ENCODE data around the gene CRISP1.

CRISP1 gene

DNA sequence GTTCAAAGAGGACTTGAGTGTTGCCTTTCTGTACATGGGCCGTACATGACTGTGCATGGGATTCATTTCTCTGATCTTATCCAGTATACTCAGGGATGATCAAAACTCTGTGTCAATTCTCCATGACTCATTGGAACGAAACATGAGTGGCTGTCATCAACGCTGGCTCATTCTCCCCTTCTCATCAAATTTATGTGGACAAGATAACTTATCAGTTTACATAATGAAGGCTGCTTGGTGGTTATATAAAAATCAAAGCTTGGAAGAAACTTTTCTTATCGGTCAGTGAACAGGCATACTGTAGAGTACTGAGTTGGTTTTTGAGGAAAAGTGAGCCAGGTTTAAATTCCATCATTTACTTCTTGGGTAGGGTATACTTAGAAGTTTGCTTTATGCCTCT lies 24.9 kb downstream of the CRISP1 start:
- DNase-seq, result no peak
- Histone ChIP-seq H3K4me1 (ENCODE audit: control extremely low read depth in 1 of 4, control insufficient read depth in 4 of 4, insufficient read depth in 4 of 4, low read length in 3 of 4) (no peaks in the 10 kb centered on the region), H3K27me3 (replicated peaks in 2 of 5; ENCODE audit: control insufficient read depth in 4 of 5, insufficient read depth in 5 of 5, low read length in 4 of 5) (no peaks in the 10 kb centered on the region), H3K36me3 (ENCODE audit: control insufficient read depth in 4 of 4, insufficient read depth in 4 of 4, low read length in 3 of 4) (no peaks in the 10 kb centered on the region), H3K27ac (ENCODE audit: insufficient read depth in 1 of 2, low read depth in 1 of 2, low read length in 2 of 2, poor library complexity in 1 of 2, severe bottlenecking in 2 of 2) (no peak overlapping the region), H3K4me3 (ENCODE audit: control insufficient read depth in 1 of 7, extremely low read depth in 1 of 7, insufficient read depth in 4 of 7, low read depth in 2 of 7, low read length in 6 of 7) (no peak overlapping the region), H3K9me3 (ENCODE audit: control extremely low read depth in 1 of 5, control insufficient read depth in 4 of 5, insufficient read depth in 2 of 5, low read depth in 1 of 5, low read length in 4 of 5) (no peaks in the 10 kb centered on the region)
- WGBS (ENCODE audit: insufficient coverage), result 100% methylated on average over 2 of the region's 4 CpGs
- CTCF ChIA-PET, result interaction anchor here (1.8 kb wide), 1 partner anchor 234 kb away, joined by 3 read pairs; no protein-coding TSS in a partner anchor
- POLR2A ChIA-PET, result no interaction called here

DNA sequence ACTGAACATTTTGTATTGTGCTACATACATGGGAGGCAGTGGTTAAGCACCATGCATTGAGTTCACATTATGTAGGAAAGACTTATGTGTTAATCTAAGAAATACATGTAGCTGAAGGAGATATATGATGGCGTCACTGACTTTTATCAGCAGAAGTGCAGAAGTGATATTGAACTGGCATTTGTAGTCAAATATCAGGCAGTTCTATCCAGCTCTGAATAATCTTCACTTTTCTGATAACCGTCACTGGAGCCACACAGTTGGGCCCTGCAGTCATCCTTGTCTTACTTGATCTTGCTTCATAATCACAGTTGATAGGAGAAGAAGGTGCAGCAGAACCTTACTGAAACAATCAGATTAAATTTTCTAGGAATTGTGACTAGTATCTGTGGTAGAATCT lies 26.4 kb downstream of the CRISP1 start:
- Histone ChIP-seq H3K9me3 (ENCODE audit: control extremely low read depth in 1 of 5, control insufficient read depth in 4 of 5, insufficient read depth in 2 of 5, low read depth in 1 of 5, low read length in 4 of 5) (no peaks in the 10 kb centered on the region), H3K27me3 (replicated peaks in 2 of 5; ENCODE audit: control insufficient read depth in 4 of 5, insufficient read depth in 5 of 5, low read length in 4 of 5) (no peaks in the 10 kb centered on the region), H3K4me1 (ENCODE audit: control extremely low read depth in 1 of 4, control insufficient read depth in 4 of 4, insufficient read depth in 4 of 4, low read length in 3 of 4) (no peaks in the 10 kb centered on the region), H3K36me3 (ENCODE audit: control insufficient read depth in 4 of 4, insufficient read depth in 4 of 4, low read length in 3 of 4) (no peaks in the 10 kb centered on the region), H3K4me3 (ENCODE audit: control insufficient read depth in 1 of 7, extremely low read depth in 1 of 7, insufficient read depth in 4 of 7, low read depth in 2 of 7, low read length in 6 of 7) (no peak overlapping the region), H3K27ac (ENCODE audit: insufficient read depth in 1 of 2, low read depth in 1 of 2, low read length in 2 of 2, poor library complexity in 1 of 2, severe bottlenecking in 2 of 2) (no peak overlapping the region)
- 70% methylated on average over 1 of the region's 2 CpGs for WGBS (ENCODE audit: insufficient coverage)
- peak in 1 of 3 donors; percentile 22 for DNase-seq
- CTCF ChIA-PET, result interaction anchor here (1.0 kb wide), 1 partner anchor 12 kb away, joined by 3 read pairs; no protein-coding TSS in a partner anchor
- POLR2A ChIA-PET, result no interaction called here

DNA sequence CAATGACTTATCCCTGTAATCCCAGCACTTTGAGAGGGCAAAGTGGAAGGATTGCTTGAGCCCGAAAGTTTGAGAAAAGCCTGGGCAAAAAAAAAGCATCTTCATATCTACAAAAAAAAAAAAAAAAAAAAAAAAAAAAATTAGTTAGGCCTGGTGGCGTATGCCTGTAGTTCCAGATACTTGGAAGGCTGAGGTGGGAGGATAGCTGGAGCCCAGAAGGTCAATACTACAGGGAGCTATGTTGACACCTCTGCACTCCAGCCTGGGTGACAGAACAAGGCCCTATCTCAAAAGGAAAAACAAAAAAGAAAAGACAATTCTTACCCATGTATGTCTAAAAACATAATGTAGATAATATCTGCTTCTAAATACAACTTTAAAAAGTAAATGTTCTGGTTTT lies 27.2 kb downstream of the CRISP1 start:
- DNase-seq, result no peak
- Histone ChIP-seq H3K36me3 (ENCODE audit: control insufficient read depth in 4 of 4, insufficient read depth in 4 of 4, low read length in 3 of 4) (no peaks in the 10 kb centered on the region), H3K9me3 (ENCODE audit: control extremely low read depth in 1 of 5, control insufficient read depth in 4 of 5, insufficient read depth in 2 of 5, low read depth in 1 of 5, low read length in 4 of 5) (no peaks in the 10 kb centered on the region), H3K4me3 (ENCODE audit: control insufficient read depth in 1 of 7, extremely low read depth in 1 of 7, insufficient read depth in 4 of 7, low read depth in 2 of 7, low read length in 6 of 7) (no peak overlapping the region), H3K4me1 (ENCODE audit: control extremely low read depth in 1 of 4, control insufficient read depth in 4 of 4, insufficient read depth in 4 of 4, low read length in 3 of 4) (no peaks in the 10 kb centered on the region), H3K27me3 (replicated peaks in 2 of 5; ENCODE audit: control insufficient read depth in 4 of 5, insufficient read depth in 5 of 5, low read length in 4 of 5) (no peaks in the 10 kb centered on the region), H3K27ac (ENCODE audit: insufficient read depth in 1 of 2, low read depth in 1 of 2, low read length in 2 of 2, poor library complexity in 1 of 2, severe bottlenecking in 2 of 2) (no peak overlapping the region)
- ChIA-PET CTCF (interaction anchor here (0.7 to 1.0 kb wide), 2 partner anchors 11 to 35 kb away, joined by 3 read pairs; no protein-coding TSS in a partner anchor), POLR2A (no interaction called here)
- WGBS (ENCODE audit: insufficient coverage), result no CpG with 5 or more reads among the region's 2 CpGs

DNA sequence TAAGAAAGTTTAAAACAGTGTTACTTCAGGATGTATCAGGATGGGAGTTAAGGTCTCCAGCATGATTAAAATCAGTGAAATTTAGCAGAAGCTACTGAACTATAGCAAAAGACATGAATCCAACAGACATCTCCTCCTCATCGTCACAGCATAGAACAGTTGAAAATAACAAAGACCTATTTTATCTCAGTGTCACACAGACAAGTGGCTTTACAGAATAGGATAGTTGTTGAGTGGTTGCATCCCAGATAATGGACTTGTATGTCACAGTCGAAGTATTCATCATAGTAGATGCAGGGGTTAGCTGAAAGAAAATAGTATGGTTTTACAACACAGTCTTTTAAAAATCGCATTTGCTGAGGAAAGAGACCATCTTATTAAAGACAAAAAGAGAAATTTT lies 31.2 kb downstream of the CRISP1 start:
- Histone ChIP-seq H3K27me3 (replicated peaks in 2 of 5; ENCODE audit: control insufficient read depth in 4 of 5, insufficient read depth in 5 of 5, low read length in 4 of 5) (no peaks in the 10 kb centered on the region), H3K9me3 (ENCODE audit: control extremely low read depth in 1 of 5, control insufficient read depth in 4 of 5, insufficient read depth in 2 of 5, low read depth in 1 of 5, low read length in 4 of 5) (no peaks in the 10 kb centered on the region), H3K36me3 (ENCODE audit: control insufficient read depth in 4 of 4, insufficient read depth in 4 of 4, low read length in 3 of 4) (no peaks in the 10 kb centered on the region), H3K27ac (ENCODE audit: insufficient read depth in 1 of 2, low read depth in 1 of 2, low read length in 2 of 2, poor library complexity in 1 of 2, severe bottlenecking in 2 of 2) (no peak overlapping the region), H3K4me1 (ENCODE audit: control extremely low read depth in 1 of 4, control insufficient read depth in 4 of 4, insufficient read depth in 4 of 4, low read length in 3 of 4) (no peaks in the 10 kb centered on the region), H3K4me3 (ENCODE audit: control insufficient read depth in 1 of 7, extremely low read depth in 1 of 7, insufficient read depth in 4 of 7, low read depth in 2 of 7, low read length in 6 of 7) (no peak overlapping the region)
- peak in 1 of 3 donors; percentile 13 for DNase-seq
- ChIA-PET CTCF (interaction anchor here (0.8 kb wide), 1 partner anchor 10 kb away, joined by 3 read pairs; no protein-coding TSS in a partner anchor), POLR2A (no interaction called here)
- no CpG with 5 or more reads among the region's 3 CpGs for WGBS (ENCODE audit: insufficient coverage)

DNA sequence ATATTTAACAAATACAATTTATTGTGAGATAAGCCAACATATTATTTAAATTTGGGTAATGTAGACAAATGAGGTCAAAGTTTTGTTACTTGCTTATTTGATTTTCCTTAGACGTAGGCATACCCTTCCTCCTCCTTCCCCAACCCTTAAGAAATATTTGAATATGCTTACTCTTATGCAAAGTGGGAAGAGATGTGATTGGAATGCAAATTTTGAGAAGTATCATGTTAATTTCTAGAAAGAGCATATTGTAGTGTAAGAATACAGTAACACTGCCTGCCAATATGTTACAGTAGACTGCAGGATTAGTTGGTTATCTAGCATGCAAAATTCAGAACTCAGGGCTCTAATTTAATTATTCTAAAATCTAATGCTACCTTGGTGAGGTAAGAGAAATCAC lies 32.9 kb downstream of the CRISP1 start:
- no CpG with 5 or more reads among the region's 1 CpG for WGBS (ENCODE audit: insufficient coverage)
- no peak overlapping the region for H3K4me3 ChIP-seq (ENCODE audit: control insufficient read depth in 1 of 7, extremely low read depth in 1 of 7, insufficient read depth in 4 of 7, low read depth in 2 of 7, low read length in 6 of 7)
- no peak overlapping the region for H3K27ac ChIP-seq (ENCODE audit: insufficient read depth in 1 of 2, low read depth in 1 of 2, low read length in 2 of 2, poor library complexity in 1 of 2, severe bottlenecking in 2 of 2)
- no peaks in the 10 kb centered on the region for H3K27me3 ChIP-seq (replicated peaks in 2 of 5; ENCODE audit: control insufficient read depth in 4 of 5, insufficient read depth in 5 of 5, low read length in 4 of 5)
- ChIA-PET POLR2A (no interaction called here), CTCF (interaction anchor here (1.2 kb wide), 1 partner anchor 18 kb away, joined by 3 read pairs; no protein-coding TSS in a partner anchor)
- no peak for DNase-seq
- H3K9me3 ChIP-seq (ENCODE audit: control extremely low read depth in 1 of 5, control insufficient read depth in 4 of 5, insufficient read depth in 2 of 5, low read depth in 1 of 5, low read length in 4 of 5), result no peaks in the 10 kb centered on the region
- no peaks in the 10 kb centered on the region for H3K36me3 ChIP-seq (ENCODE audit: control insufficient read depth in 4 of 4, insufficient read depth in 4 of 4, low read length in 3 of 4)
- H3K4me1 ChIP-seq (ENCODE audit: control extremely low read depth in 1 of 4, control insufficient read depth in 4 of 4, insufficient read depth in 4 of 4, low read length in 3 of 4), result no peaks in the 10 kb centered on the region

DNA sequence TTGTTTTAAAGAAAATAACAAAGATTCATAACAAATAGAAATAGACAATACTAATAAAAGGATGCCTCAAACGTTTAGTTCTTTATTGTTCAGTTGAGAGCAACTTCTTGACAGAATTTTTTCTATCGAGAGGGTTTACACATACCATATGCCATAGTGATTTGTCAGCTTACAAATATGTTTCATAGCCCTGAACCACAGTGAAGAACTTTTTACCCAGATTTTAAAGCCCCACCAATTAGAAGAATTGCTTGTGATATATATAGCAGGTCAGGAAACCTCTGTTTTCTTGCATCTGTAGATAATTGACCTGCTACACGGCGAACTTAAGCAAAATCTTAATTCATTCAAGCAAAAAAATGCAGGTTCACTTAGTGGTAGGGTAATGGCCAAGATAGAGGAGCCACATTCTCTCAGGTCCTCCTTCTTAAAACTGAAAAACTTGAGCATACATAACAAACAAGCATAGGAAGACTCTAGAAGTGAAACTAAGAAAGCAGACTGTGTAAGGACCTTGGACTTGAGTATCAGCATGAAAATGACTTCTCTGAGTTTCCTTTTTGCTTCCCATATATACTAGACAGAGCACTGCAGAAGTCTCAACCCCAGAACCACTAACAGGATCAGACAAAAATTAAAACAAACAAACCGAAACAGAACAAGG lies 39.5 kb downstream of the CRISP1 start:
- 0% methylated on average over 2 of the region's 5 CpGs for WGBS (ENCODE audit: insufficient coverage)
- DNase-seq, result peak; percentile 22 to 46 (median 37)
- no peaks in the 10 kb centered on the region for H3K27me3 ChIP-seq (replicated peaks in 2 of 5; ENCODE audit: control insufficient read depth in 4 of 5, insufficient read depth in 5 of 5, low read length in 4 of 5)
- no peaks in the 10 kb centered on the region for H3K9me3 ChIP-seq (ENCODE audit: control extremely low read depth in 1 of 5, control insufficient read depth in 4 of 5, insufficient read depth in 2 of 5, low read depth in 1 of 5, low read length in 4 of 5)
- H3K4me3 ChIP-seq (ENCODE audit: control insufficient read depth in 1 of 7, extremely low read depth in 1 of 7, insufficient read depth in 4 of 7, low read depth in 2 of 7, low read length in 6 of 7), result peak overlapping the region in 6 of 7 experiments; percentile 10 to 79 (median 50)
- peaks cover 0 to 14% (median 3%) of the 10 kb centered on the region in 4 experiments for H3K4me1 ChIP-seq (ENCODE audit: control extremely low read depth in 1 of 4, control insufficient read depth in 4 of 4, insufficient read depth in 4 of 4, low read length in 3 of 4)
- H3K27ac ChIP-seq (ENCODE audit: insufficient read depth in 1 of 2, low read depth in 1 of 2, low read length in 2 of 2, poor library complexity in 1 of 2, severe bottlenecking in 2 of 2), result peak overlapping the region; percentile 56 to 81
- no peaks in the 10 kb centered on the region for H3K36me3 ChIP-seq (ENCODE audit: control insufficient read depth in 4 of 4, insufficient read depth in 4 of 4, low read length in 3 of 4)
- POLR2A ChIA-PET, result no interaction called here
- CTCF ChIA-PET, result interaction anchor here (2.2 kb wide), 1 partner anchor 22 kb away, joined by 9 read pairs; no protein-coding TSS in a partner anchor

DNA sequence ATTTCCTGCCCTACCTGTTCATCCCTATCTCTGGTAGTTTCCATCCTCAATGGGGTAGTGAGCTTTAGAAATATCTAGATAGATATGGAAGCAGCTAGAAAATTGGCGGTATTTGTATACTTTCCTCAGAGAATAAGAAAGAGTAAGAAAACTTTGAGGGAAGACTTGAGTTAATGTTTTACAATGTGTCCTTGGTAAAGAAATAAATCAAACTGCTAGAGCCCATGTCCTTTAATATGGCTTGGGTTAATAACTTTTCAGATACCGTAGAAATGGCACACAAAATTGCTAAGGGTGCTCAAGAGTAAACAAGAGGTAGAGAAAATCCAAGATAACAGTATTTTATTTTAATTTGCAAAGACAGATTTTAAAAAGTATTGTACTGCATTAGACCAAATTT lies 51.2 kb downstream of the CRISP1 start:
- WGBS (ENCODE audit: insufficient coverage), result 100% methylated on average over 1 of the region's 2 CpGs

More for the DNA sequence above, 51.2 kb downstream of the CRISP1 start:
- Histone ChIP-seq H3K4me1 (ENCODE audit: control extremely low read depth in 1 of 4, control insufficient read depth in 4 of 4, insufficient read depth in 4 of 4, low read length in 3 of 4) (no peaks in the 10 kb centered on the region), H3K9me3 (ENCODE audit: control extremely low read depth in 1 of 5, control insufficient read depth in 4 of 5, insufficient read depth in 2 of 5, low read depth in 1 of 5, low read length in 4 of 5) (no peaks in the 10 kb centered on the region), H3K36me3 (ENCODE audit: control insufficient read depth in 4 of 4, insufficient read depth in 4 of 4, low read length in 3 of 4) (no peaks in the 10 kb centered on the region), H3K27me3 (replicated peaks in 2 of 5; ENCODE audit: control insufficient read depth in 4 of 5, insufficient read depth in 5 of 5, low read length in 4 of 5) (no peaks in the 10 kb centered on the region), H3K27ac (ENCODE audit: insufficient read depth in 1 of 2, low read depth in 1 of 2, low read length in 2 of 2, poor library complexity in 1 of 2, severe bottlenecking in 2 of 2) (no peak overlapping the region), H3K4me3 (ENCODE audit: control insufficient read depth in 1 of 7, extremely low read depth in 1 of 7, insufficient read depth in 4 of 7, low read depth in 2 of 7, low read length in 6 of 7) (no peak overlapping the region)
- ChIA-PET CTCF (no interaction called here), POLR2A (no interaction called here)
- DNase-seq, result no peak

Data from common myeloid progenitor, CD34-positive (primary cell).